Activated CD8-positive, alpha-beta memory T cell treated with anti-CD3 and anti-CD28 coated beads for 4 hours (primary cell): Measurements from ENCODE around the gene MAP3K6.

Experiments
- DNase-seq, 2 donors: peaks; one replicate each; pipeline ENCODE4 v3.0.0-alpha.2; 2020; ENCODE audit warnings: low read depth in 2 of 2

MAP3K6 gene

GRCh38 chr1:27357281-27358037 lies 9.3 kb downstream of the MAP3K6 start:
- peak; percentile 59 to 61 for DNase-seq

GRCh38 chr1:27356619-27357280 lies 10.0 kb downstream of the MAP3K6 start:
- no peak for DNase-seq

- DNase-seq, result no peak
Measured at GRCh38 chr1:27356277-27356618, 10.5 kb downstream of the MAP3K6 start.

GRCh38 chr1:27355683-27356082 lies 11.1 kb downstream of the MAP3K6 start:
- no peak for DNase-seq

- DNase-seq, result no peak
Measured at GRCh38 chr1:27353629-27354028, 13.1 kb downstream of the MAP3K6 start.

- no peak for DNase-seq
Measured at GRCh38 chr1:27353166-27353565, 13.6 kb downstream of the MAP3K6 start.

- no peak for DNase-seq
Measured at GRCh38 chr1:27351541-27352107, 15.1 kb downstream of the MAP3K6 start.

- no peak for DNase-seq
Measured at GRCh38 chr1:27350663-27351540, 15.9 kb downstream of the MAP3K6 start.

- no peak for DNase-seq
Measured at GRCh38 chr1:27349784-27350662, 16.7 kb downstream of the MAP3K6 start.

- DNase-seq, result no peak
Measured at GRCh38 chr1:27348861-27349783, 17.6 kb downstream of the MAP3K6 start.

GRCh38 chr1:27346991-27347624 lies 19.7 kb downstream of the MAP3K6 start:
- DNase-seq, result no peak

- DNase-seq, result no peak
Measured at GRCh38 chr1:27346357-27346756, 20.4 kb downstream of the MAP3K6 start.

- DNase-seq, result no peak
Measured at GRCh38 chr1:27345272-27345671, 21.5 kb downstream of the MAP3K6 start.

- DNase-seq, result no peak
Measured at GRCh38 chr1:27343639-27344025, 23.1 kb downstream of the MAP3K6 start.

- DNase-seq, result peak; percentile 59 to 79
Measured at GRCh38 chr1:27342778-27343638, 23.8 kb downstream of the MAP3K6 start.

- no peak for DNase-seq
Measured at GRCh38 chr1:27342391-27342777, 24.4 kb downstream of the MAP3K6 start.

- DNase-seq, result no peak
Measured at GRCh38 chr1:27341525-27342252, 25.1 kb downstream of the MAP3K6 start, which contains the start of gene SYTL1. Gene SYTL1 (plus strand): TSS chr1:27342022. CDS start chr1:27345335, 3,313 bp downstream.

- no peak for DNase-seq
Measured at GRCh38 chr1:27339213-27339612, 27.5 kb downstream of the MAP3K6 start.
